Activated T-cell treated with anti-CD3 and anti-CD28 coated beads, Interleukin-2, amount 50 U/mL, for 4 hours (primary cell): ENCODE results near the gene STEEP1. TPM values are rescaled to one million over a fixed set of nuclear protein-coding genes. Genes with fewer than 3 reads are reported as not detected.

Experiments used
- total RNA-seq, 3 donors: library from RNA; stranded (reverse); gene quantifications; one replicate each; pipeline ENCODE4 v1.2.1, GENCODE V29; 2021

The STEEP1 gene
- total RNA-seq, 3 donors from 2014 or later, result 37.4 to 43.5 (median 38.8) TPM

Other genes with a start within 250 kb of the STEEP1 start
- gene SLC25A43, start 166.1 kb downstream of the STEEP1 start, total RNA-seq, result 1 to 10 TPM; 3.9 to 6.3 (median 4.7) TPM
- gene SLC25A5, start 97.0 kb downstream of the STEEP1 start, total RNA-seq, result 100 to 1,000 TPM; 619 to 710 (median 671) TPM
- 10 to 100 TPM; 61.4 to 65.3 (median 64.3) TPM for gene UBE2A, start 9.2 kb upstream of the STEEP1 start, total RNA-seq
- gene NKRF, start 41.0 kb upstream of the STEEP1 start, total RNA-seq, result 10 to 100 TPM; 27.4 to 30.0 (median 28.9) TPM
- gene SEPTIN6, start 127.8 kb upstream of the STEEP1 start, total RNA-seq, result 100 to 1,000 TPM; 100 to 131 (median 104) TPM
- gene SOWAHD, start 193.2 kb upstream of the STEEP1 start, total RNA-seq, result under 1 TPM in 2 of 3 donors, not detected in 1; 0.14 to 0.18 TPM
- 1,000 to 10,000 TPM; 2,097 to 2,146 (median 2,130) TPM for gene RPL39, start 226.2 kb upstream of the STEEP1 start, total RNA-seq